ENCODE measurements around the gene COL6A2. TPM values are rescaled to one million over a fixed set of nuclear protein-coding genes. Genes with fewer than 3 reads are reported as not detected.
"Not testable (repeated sequence)": the region's sequence is repeated elsewhere in the genome, so short reads cannot be mapped to it uniquely, and the experiment has no call there.

COL6A2 gene
- total RNA-seq, 1 donor from 2014 or later: 227 TPM

- ATAC-seq (no peak), DNase-seq (no peak)
- no peak overlapping the region for H3K4me3 ChIP-seq
- no peak overlapping the region for H3K27ac ChIP-seq
- H3K4me1 ChIP-seq: no peaks in the 10 kb centered on the region
- no peaks in the 10 kb centered on the region for H3K36me3 ChIP-seq
- TF ChIP-seq CTCF (IDR thresholded peaks at IDR 0.05): no peak
- intact Hi-C loops (cut with DNase I): no loop called here
- H3K27me3 ChIP-seq (ENCODE audit: low read depth): peaks cover 35% of the 10 kb centered on the region
- peaks cover 6% of the 10 kb centered on the region for H3K9me3 ChIP-seq
Observed at GRCh38 chr21:46100426-46100825, 2.5 kb downstream of the COL6A2 start.

- peaks cover 35% of the 10 kb centered on the region for H3K27me3 ChIP-seq (ENCODE audit: low read depth)
- peaks cover 6% of the 10 kb centered on the region for H3K9me3 ChIP-seq
- no peaks in the 10 kb centered on the region for H3K36me3 ChIP-seq
- no peaks in the 10 kb centered on the region for H3K4me1 ChIP-seq
- intact Hi-C loops (cut with DNase I): no loop called here
- ATAC-seq (no peak), DNase-seq (no peak)
- H3K27ac ChIP-seq: no peak overlapping the region
- TF ChIP-seq CTCF (IDR thresholded peaks at IDR 0.05): no peak
- H3K4me3 ChIP-seq: no peak overlapping the region
Observed at GRCh38 chr21:46100906-46101305, 3.0 kb downstream of the COL6A2 start.

DNA sequence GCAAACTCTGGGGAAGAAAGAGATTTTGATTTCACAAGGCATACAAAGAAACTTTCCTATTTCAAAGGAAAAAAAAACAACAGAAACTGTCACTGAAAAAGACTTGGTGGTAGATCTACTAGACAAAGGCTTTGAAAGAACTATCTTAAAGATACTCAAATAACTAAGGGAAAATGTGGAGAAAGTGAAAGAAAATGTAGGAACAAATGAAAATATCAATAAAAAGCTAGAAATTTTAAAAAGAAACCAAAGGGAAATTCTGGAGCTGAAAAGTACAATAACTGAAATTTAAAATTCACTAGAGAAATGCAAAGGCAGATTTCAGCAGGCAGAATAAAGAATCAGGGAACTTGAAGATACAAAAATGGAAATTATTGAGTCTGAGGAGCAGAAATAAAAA is 6.2 kb downstream of the COL6A2 start:
- Histone ChIP-seq H3K36me3 (no peaks in the 10 kb centered on the region), H3K4me1 (peaks cover 5% of the 10 kb centered on the region), H3K27me3 (ENCODE audit: low read depth) (peaks cover 14% of the 10 kb centered on the region), H3K27ac (no peak overlapping the region), H3K9me3 (peaks cover 13% of the 10 kb centered on the region), H3K4me3 (no peak overlapping the region)
- TF ChIP-seq CTCF (IDR thresholded peaks at IDR 0.05): no peak
- intact Hi-C loops (cut with DNase I): no loop called here
- ATAC-seq (no peak), DNase-seq (no peak)

DNA sequence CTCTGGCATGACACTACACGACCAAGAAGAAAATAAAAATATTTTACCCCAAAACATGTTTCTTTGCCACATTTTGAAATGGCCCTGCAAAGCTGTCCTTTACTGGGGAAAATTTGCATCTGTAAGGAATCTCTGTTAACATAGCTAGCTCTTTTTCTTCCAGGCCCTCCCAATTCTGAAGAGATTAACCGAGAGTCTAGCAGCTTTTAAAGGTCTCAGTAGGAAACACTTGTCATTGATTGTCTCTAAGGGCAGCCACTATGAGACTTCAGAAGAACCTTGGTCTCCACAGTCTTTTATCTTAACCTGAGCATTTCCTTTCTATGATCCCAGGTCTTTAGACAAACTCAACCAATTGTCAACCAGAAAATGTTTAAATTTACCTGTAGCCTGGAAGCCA is 9.5 kb downstream of the COL6A2 start:
- H3K9me3 ChIP-seq; intact Hi-C loops (cut with DNase I); DNase-seq; ATAC-seq; H3K4me3 ChIP-seq; H3K27me3 ChIP-seq (ENCODE audit: low read depth); H3K27ac ChIP-seq; H3K36me3 ChIP-seq: not testable (repeated sequence)
- H3K4me1 ChIP-seq: peaks cover 15% of the 10 kb centered on the region

DNA sequence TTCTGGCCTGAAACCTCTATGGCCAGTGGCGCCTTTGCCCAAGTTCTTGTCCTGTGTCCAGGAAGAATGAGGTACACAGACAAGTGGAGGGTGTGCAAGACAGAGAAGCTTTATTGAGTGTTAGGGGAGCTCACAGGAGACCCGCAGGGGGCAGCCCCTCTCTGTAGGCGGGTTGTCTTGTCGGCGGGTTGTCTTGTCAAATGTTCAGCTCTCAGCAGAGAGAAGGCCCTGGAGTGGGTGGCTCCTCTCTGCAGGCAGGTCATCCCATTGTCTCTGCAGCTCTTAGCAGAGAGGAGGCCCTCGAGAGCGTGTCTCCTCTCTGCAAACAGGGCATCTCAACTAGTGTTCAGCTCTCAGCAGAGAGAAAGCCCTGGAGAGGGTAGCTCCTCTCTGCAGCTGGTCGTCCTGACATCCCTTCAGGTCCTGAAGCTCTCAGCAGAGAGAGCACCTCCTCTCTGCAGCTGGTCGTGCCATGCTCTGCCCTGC is 11.0 kb downstream of the COL6A2 start:
- TF ChIP-seq CTCF (IDR thresholded peaks at IDR 0.05): no peak
- Histone ChIP-seq H3K4me1 (peaks cover 15% of the 10 kb centered on the region), H3K27me3 (ENCODE audit: low read depth) (no peaks in the 10 kb centered on the region), H3K27ac (no peak overlapping the region), H3K4me3 (no peak overlapping the region), H3K9me3 (peaks cover 8% of the 10 kb centered on the region), H3K36me3 (peaks cover 18% of the 10 kb centered on the region)
- DNase-seq: no peak
- intact Hi-C loops (cut with DNase I): no loop called here
- ATAC-seq: no peak

- no peaks in the 10 kb centered on the region for H3K27me3 ChIP-seq (ENCODE audit: low read depth)
- peaks cover 15% of the 10 kb centered on the region for H3K4me1 ChIP-seq
- H3K9me3 ChIP-seq: peaks cover 8% of the 10 kb centered on the region
- DNase-seq: no peak
- intact Hi-C loops (cut with DNase I): no loop called here
- no peak overlapping the region for H3K27ac ChIP-seq
- ATAC-seq: no peak
- H3K4me3 ChIP-seq: no peak overlapping the region
- TF ChIP-seq CTCF (IDR thresholded peaks at IDR 0.05): no peak
- H3K36me3 ChIP-seq: peaks cover 24% of the 10 kb centered on the region
Observed at GRCh38 chr21:46109313-46110221, 11.7 kb downstream of the COL6A2 start.
